Measurements from ENCODE around the gene LSM3. TPM values are rescaled to one million over a fixed set of nuclear protein-coding genes. Genes with fewer than 3 reads are reported as not detected.

Gene LSM3
- total RNA-seq, 1 donor from 2014 or later = 9.5 TPM

DNA sequence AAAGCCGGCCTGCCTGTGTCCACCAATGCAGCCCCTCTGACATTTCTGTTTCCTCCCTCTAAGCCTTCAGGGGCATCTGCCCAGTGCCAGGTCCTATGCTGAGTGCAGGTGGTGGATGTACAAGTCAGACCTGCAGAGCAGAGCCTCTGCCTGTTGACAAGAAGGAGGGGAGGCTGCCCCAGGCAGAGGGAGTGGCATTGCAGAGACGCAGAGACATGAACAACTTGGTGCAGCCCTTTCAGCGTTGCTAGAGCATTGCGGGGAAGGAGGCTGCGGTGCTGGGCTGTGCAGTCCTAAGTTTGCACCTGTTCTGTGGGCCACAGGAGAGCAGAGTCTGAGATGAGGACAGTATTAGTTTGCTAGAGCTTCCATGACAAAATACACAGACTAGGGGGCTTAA is 65.2 kb downstream of the LSM3 start:
- no peaks in the 10 kb centered on the region for H3K36me3 ChIP-seq (ENCODE audit: insufficient read depth, low read length)
- FAIRE-seq (no peak), DNase-seq (ENCODE audit: low read depth) (no peak)
- Mint-ChIP-seq H3K36me3 (ENCODE audit: low read depth, unreplicated experiment) (peaks cover 1% of the 10 kb centered on the region), H3K27me3 (ENCODE audit: low read depth, unreplicated experiment) (peaks cover 36% of the 10 kb centered on the region), H3K4me3 (ENCODE audit: unreplicated experiment) (no peak overlapping the region), H3K9me3 (ENCODE audit: unreplicated experiment) (peaks cover 10% of the 10 kb centered on the region), H3K4me1 (ENCODE audit: low read depth, unreplicated experiment) (no peaks in the 10 kb centered on the region), H3K27ac (ENCODE audit: unreplicated experiment) (no peak overlapping the region)
- H3K4me3 ChIP-seq (ENCODE audit: insufficient read depth, low read depth, low read length) = no peak overlapping the region
- H3K27ac ChIP-seq (ENCODE audit: low read depth, low read length) = no peak overlapping the region
- H2AFZ ChIP-seq (ENCODE audit: low read depth, low read length) = no peak overlapping the region
- H3K27me3 ChIP-seq (ENCODE audit: insufficient read depth, low read length) = peaks cover 2% of the 10 kb centered on the region
- no peak overlapping the region for H3K4me2 ChIP-seq (ENCODE audit: low read length)
- no peaks in the 10 kb centered on the region for H3K9me3 ChIP-seq (ENCODE audit: insufficient read depth, low read depth, low read length)
- no peak for TF ChIP-seq EZH2 (IDR thresholded peaks at IDR 0.05; ENCODE audit: insufficient read depth, low read length)
- TF ChIP-seq, protein P1, sequence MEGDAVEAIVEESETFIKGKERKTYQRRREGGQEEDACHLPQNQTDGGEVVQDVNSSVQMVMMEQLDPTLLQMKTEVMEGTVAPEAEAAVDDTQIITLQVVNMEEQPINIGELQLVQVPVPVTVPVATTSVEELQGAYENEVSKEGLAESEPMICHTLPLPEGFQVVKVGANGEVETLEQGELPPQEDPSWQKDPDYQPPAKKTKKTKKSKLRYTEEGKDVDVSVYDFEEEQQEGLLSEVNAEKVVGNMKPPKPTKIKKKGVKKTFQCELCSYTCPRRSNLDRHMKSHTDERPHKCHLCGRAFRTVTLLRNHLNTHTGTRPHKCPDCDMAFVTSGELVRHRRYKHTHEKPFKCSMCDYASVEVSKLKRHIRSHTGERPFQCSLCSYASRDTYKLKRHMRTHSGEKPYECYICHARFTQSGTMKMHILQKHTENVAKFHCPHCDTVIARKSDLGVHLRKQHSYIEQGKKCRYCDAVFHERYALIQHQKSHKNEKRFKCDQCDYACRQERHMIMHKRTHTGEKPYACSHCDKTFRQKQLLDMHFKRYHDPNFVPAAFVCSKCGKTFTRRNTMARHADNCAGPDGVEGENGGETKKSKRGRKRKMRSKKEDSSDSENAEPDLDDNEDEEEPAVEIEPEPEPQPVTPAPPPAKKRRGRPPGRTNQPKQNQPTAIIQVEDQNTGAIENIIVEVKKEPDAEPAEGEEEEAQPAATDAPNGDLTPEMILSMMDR (IDR thresholded peaks at IDR 0.05; ENCODE audit: insufficient read depth, low read depth, low read length) = no peak
- no peaks in the 10 kb centered on the region for H3K4me1 ChIP-seq (ENCODE audit: insufficient read depth, low read length)
- no peak overlapping the region for H3K9ac ChIP-seq (ENCODE audit: low read length)
- H3K79me2 ChIP-seq (ENCODE audit: insufficient read depth, low read length) = no peaks in the 10 kb centered on the region
- H4K20me1 ChIP-seq (ENCODE audit: insufficient read depth, low read length) = no peaks in the 10 kb centered on the region

DNA sequence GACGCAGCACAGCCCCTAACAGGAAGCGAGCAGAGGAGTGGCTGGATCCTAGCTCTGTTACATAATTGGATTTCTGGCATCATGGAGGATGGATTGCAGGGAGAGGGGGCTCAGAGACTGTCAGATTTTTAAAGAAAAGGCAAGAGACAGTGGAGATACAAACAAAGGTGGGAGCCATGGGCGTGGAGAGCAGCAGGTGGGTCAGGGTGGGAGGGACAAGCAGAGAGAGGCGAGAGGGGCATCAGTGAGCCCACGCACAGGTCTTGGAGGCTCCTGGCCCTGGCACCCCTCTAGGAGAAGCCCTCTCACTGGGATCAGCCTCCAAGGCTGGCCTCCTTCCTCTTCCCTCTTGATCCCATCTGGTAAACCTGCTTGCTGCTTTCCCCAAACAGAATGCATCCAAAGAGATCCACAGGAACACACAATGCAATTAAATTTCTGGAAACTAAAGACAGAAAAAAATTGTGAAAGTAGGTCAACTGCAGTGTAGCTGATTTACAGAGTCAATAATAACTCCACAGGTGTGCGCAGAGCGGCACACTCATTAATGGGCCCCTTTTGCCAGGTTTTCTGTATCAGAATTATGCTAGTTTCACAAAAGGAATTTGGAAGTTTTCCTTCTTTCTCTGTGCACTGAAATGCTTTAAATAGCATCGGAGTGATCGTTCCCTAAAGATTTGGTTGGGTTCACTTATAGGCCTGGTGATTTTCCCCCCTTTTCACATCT is 66.1 kb downstream of the LSM3 start:
- peaks cover 10% of the 10 kb centered on the region for H3K9me3 Mint-ChIP-seq (ENCODE audit: unreplicated experiment)
- H2AFZ ChIP-seq (ENCODE audit: low read depth, low read length) = no peak overlapping the region
- H3K36me3 Mint-ChIP-seq (ENCODE audit: low read depth, unreplicated experiment) = peaks cover 1% of the 10 kb centered on the region
- FAIRE-seq = no peak
- H3K36me3 ChIP-seq (ENCODE audit: insufficient read depth, low read length) = no peaks in the 10 kb centered on the region
- H3K79me2 ChIP-seq (ENCODE audit: insufficient read depth, low read length) = no peaks in the 10 kb centered on the region
- no peak overlapping the region for H3K4me3 Mint-ChIP-seq (ENCODE audit: unreplicated experiment)
- H3K27ac ChIP-seq (ENCODE audit: low read depth, low read length) = no peak overlapping the region
- H3K4me1 Mint-ChIP-seq (ENCODE audit: low read depth, unreplicated experiment) = no peaks in the 10 kb centered on the region
- no peaks in the 10 kb centered on the region for H3K4me1 ChIP-seq (ENCODE audit: insufficient read depth, low read length)
- H3K27ac Mint-ChIP-seq (ENCODE audit: unreplicated experiment) = no peak overlapping the region
- no peak overlapping the region for H3K9ac ChIP-seq (ENCODE audit: low read length)
- H3K27me3 Mint-ChIP-seq (ENCODE audit: low read depth, unreplicated experiment) = peaks cover 34% of the 10 kb centered on the region
- H3K27me3 ChIP-seq (ENCODE audit: insufficient read depth, low read length) = peaks cover 2% of the 10 kb centered on the region
- H3K9me3 ChIP-seq (ENCODE audit: insufficient read depth, low read depth, low read length) = no peaks in the 10 kb centered on the region
- H3K4me3 ChIP-seq (ENCODE audit: insufficient read depth, low read depth, low read length) = no peak overlapping the region
- no peaks in the 10 kb centered on the region for H4K20me1 ChIP-seq (ENCODE audit: insufficient read depth, low read length)
- no peak overlapping the region for H3K4me2 ChIP-seq (ENCODE audit: low read length)
- TF ChIP-seq, protein P1 (IDR thresholded peaks at IDR 0.05; ENCODE audit: insufficient read depth, low read depth, low read length) = no peak
- TF ChIP-seq EZH2 (IDR thresholded peaks at IDR 0.05; ENCODE audit: insufficient read depth, low read length) = no peak
- no peak for DNase-seq (ENCODE audit: low read depth)

- TF ChIP-seq EZH2 (IDR thresholded peaks at IDR 0.05; ENCODE audit: insufficient read depth, low read length) = no peak
- TF ChIP-seq, protein P1 (IDR thresholded peaks at IDR 0.05; ENCODE audit: insufficient read depth, low read depth, low read length) = no peak
- no peak overlapping the region for H3K27ac Mint-ChIP-seq (ENCODE audit: unreplicated experiment)
- FAIRE-seq = no peak
- peaks cover 10% of the 10 kb centered on the region for H3K9me3 Mint-ChIP-seq (ENCODE audit: unreplicated experiment)
- Histone ChIP-seq H3K9me3 (ENCODE audit: insufficient read depth, low read depth, low read length) (no peaks in the 10 kb centered on the region), H3K27ac (ENCODE audit: low read depth, low read length) (no peak overlapping the region), H2AFZ (ENCODE audit: low read depth, low read length) (no peak overlapping the region), H3K27me3 (ENCODE audit: insufficient read depth, low read length) (peaks cover 2% of the 10 kb centered on the region), H4K20me1 (ENCODE audit: insufficient read depth, low read length) (no peaks in the 10 kb centered on the region), H3K79me2 (ENCODE audit: insufficient read depth, low read length) (no peaks in the 10 kb centered on the region), H3K4me2 (ENCODE audit: low read length) (no peak overlapping the region), H3K4me1 (ENCODE audit: insufficient read depth, low read length) (no peaks in the 10 kb centered on the region), H3K9ac (ENCODE audit: low read length) (no peak overlapping the region), H3K36me3 (ENCODE audit: insufficient read depth, low read length) (no peaks in the 10 kb centered on the region), H3K4me3 (ENCODE audit: insufficient read depth, low read depth, low read length) (no peak overlapping the region)
- H3K27me3 Mint-ChIP-seq (ENCODE audit: low read depth, unreplicated experiment) = peaks cover 34% of the 10 kb centered on the region
- no peak for DNase-seq (ENCODE audit: low read depth)
- no peaks in the 10 kb centered on the region for H3K4me1 Mint-ChIP-seq (ENCODE audit: low read depth, unreplicated experiment)
- no peak overlapping the region for H3K4me3 Mint-ChIP-seq (ENCODE audit: unreplicated experiment)
- H3K36me3 Mint-ChIP-seq (ENCODE audit: low read depth, unreplicated experiment) = peaks cover 1% of the 10 kb centered on the region
Measured at GRCh38 chr3:14245248-14245639, 66.6 kb downstream of the LSM3 start.

Data from astrocyte (in vitro differentiated cells and primary cell).